Neural cell (in vitro differentiated cells): ENCODE data around the gene FKBP2. TPM values are rescaled to one million over a fixed set of nuclear protein-coding genes. Genes with fewer than 3 reads are reported as not detected.

Experiments used
- H2AFZ ChIP-seq: fragments of 200-600, 300-800 bp; sonication (generic), shearing (Covaris generic); 2 replicates; pipeline ENCODE4 v1.6.0; 2014; ENCODE audit warnings: low read depth, mild to moderate bottlenecking, antibody characterized with exemption, low read length, moderate library complexity
- H3F3A ChIP-seq: fragments of 200-600 bp; shearing (Covaris generic); 2 replicates; pipeline ENCODE4 v1.6.1; 2016; ENCODE audit warnings: mild to moderate bottlenecking, moderate library complexity, mixed read lengths, antibody characterized with exemption, low read length; ENCODE audit not compliant: insufficient read depth, poor library complexity, severe bottlenecking
- H3K27ac ChIP-seq: fragments of 200-600, 300-800 bp; sonication (generic), shearing (Covaris generic); 2 replicates; pipeline ENCODE4 v1.5.1; 2014; ENCODE audit warnings: mild to moderate bottlenecking, low read length, moderate library complexity
- H3K27me3 ChIP-seq: fragments of 300-800, 200-600 bp; sonication (generic), shearing (Covaris generic); 2 replicates; pipeline ENCODE4 v1.6.0; 2014; ENCODE audit warnings: mild to moderate bottlenecking, low read depth, low read length, moderate library complexity; ENCODE audit not compliant: insufficient read depth
- H3K36me3 ChIP-seq: fragments of 300-800, 200-600 bp; sonication (generic), shearing (Covaris generic); 2 replicates; pipeline ENCODE4 v1.5.1; 2014; ENCODE audit warnings: mild to moderate bottlenecking, antibody characterized with exemption, low read length, moderate library complexity; ENCODE audit not compliant: insufficient read depth
- H3K4me2 ChIP-seq: fragments of 300-800, 200-600 bp; sonication (generic), shearing (Covaris generic); 2 replicates; pipeline ENCODE4 v1.6.0; 2014; ENCODE audit warnings: mild to moderate bottlenecking, low read length
- H3K4me3 ChIP-seq: fragments of 300-800, 200-600 bp; sonication (generic), shearing (Covaris generic); 2 replicates; pipeline ENCODE4 v1.5.1; 2014; ENCODE audit warnings: mild to moderate bottlenecking, low read length, moderate library complexity
- H3K79me2 ChIP-seq: fragments of 200-600 bp; shearing (Covaris generic); replicated peaks from 2 replicates; pipeline ENCODE4 v1.6.0; 2014; ENCODE audit warnings: mild to moderate bottlenecking, low read length, moderate library complexity; ENCODE audit not compliant: insufficient read depth
- H3K9ac ChIP-seq: fragments of 300-800, 200-600 bp; sonication (generic), shearing (Covaris generic); 2 replicates; pipeline ENCODE4 v1.6.1; 2016; ENCODE audit warnings: mild to moderate bottlenecking, low read length, mixed read lengths
- H3K9me2 ChIP-seq: fragments of 200-600 bp; shearing (Covaris generic); 2 replicates; pipeline ENCODE4 v1.6.1; 2016; ENCODE audit warnings: mild to moderate bottlenecking, low read length, mixed read lengths; ENCODE audit not compliant: insufficient read depth
- H3K9me3 ChIP-seq: fragments of 200-600, 300-800 bp; sonication (generic), shearing (Covaris generic); 2 replicates; pipeline ENCODE4 v1.6.1; 2016; ENCODE audit warnings: mild to moderate bottlenecking, mixed run types, low read length, moderate library complexity, mixed read lengths
- H4K20me1 ChIP-seq: fragments of 200-600 bp; shearing (Covaris generic); 2 replicates; pipeline ENCODE4 v1.6.1; 2016; ENCODE audit warnings: mild to moderate bottlenecking, mixed run types; ENCODE audit not compliant: insufficient read depth
- EP300 ChIP-seq: fragments of 450-650 bp; conservative IDR thresholded peaks from 2 replicates; pipeline ENCODE4 v1.6.1; 2014; ENCODE audit warnings: antibody characterized with exemption, mild to moderate bottlenecking, moderate library complexity; ENCODE audit not compliant: poor library complexity, severe bottlenecking
- EZH2 ChIP-seq: fragments of 200-600, 300-800 bp; shearing (Covaris generic), sonication (generic); IDR thresholded peaks from 2 replicates; pipeline ENCODE4 v1.6.1; 2014; ENCODE audit warnings: antibody characterized with exemption, low read length, borderline replicate concordance, mild to moderate bottlenecking; ENCODE audit not compliant: insufficient read depth, poor library complexity, severe bottlenecking
- MXI1 ChIP-seq: fragments of 450-650 bp; conservative IDR thresholded peaks from 2 replicates; pipeline ENCODE4 v1.6.1; 2014; ENCODE audit warnings: antibody characterized with exemption, mild to moderate bottlenecking; ENCODE audit not compliant: poor library complexity, severe bottlenecking
- POLR2AphosphoS5 ChIP-seq: IDR thresholded peaks from 2 replicates; pipeline ENCODE4 v1.6.1; 2012
- RAD21 ChIP-seq: fragments of 450-650 bp; conservative IDR thresholded peaks from 2 replicates; pipeline ENCODE4 v1.6.1; 2014; ENCODE audit warnings: antibody characterized with exemption, mild to moderate bottlenecking, moderate library complexity
- SMC3 ChIP-seq: fragments of 450-650 bp; conservative IDR thresholded peaks from 2 replicates; pipeline ENCODE4 v1.6.1; 2014; ENCODE audit warnings: antibody characterized with exemption, mild to moderate bottlenecking, moderate library complexity; ENCODE audit not compliant: poor library complexity
- TAF1 ChIP-seq: IDR thresholded peaks from 2 replicates; pipeline ENCODE4 v1.6.1; 2012; ENCODE audit warnings: low read depth
- polyA plus RNA-seq: library from polyadenylated mRNA; depleted of rRNA; stranded (reverse); fragments of >200 nt; gene quantifications from 2 replicates; pipeline ENCODE4 v1.2.3, GENCODE V29; 2014
- TF ChIP-seq, protein P1 (sequence below): IDR thresholded peaks from 2 replicates; pipeline ENCODE4 v1.6.1; 2012; ENCODE audit warnings: borderline replicate concordance
- TF ChIP-seq, protein P2 (sequence below): fragments of 450-650 bp; IDR thresholded peaks from 2 replicates; pipeline ENCODE4 v1.5.1; 2014; ENCODE audit warnings: antibody characterized with exemption, mild to moderate bottlenecking, moderate library complexity; ENCODE audit not compliant: poor library complexity, severe bottlenecking

FKBP2 gene
- polyA plus RNA-seq, 1 donor from 2014 or later: 47.4 TPM

DNA sequence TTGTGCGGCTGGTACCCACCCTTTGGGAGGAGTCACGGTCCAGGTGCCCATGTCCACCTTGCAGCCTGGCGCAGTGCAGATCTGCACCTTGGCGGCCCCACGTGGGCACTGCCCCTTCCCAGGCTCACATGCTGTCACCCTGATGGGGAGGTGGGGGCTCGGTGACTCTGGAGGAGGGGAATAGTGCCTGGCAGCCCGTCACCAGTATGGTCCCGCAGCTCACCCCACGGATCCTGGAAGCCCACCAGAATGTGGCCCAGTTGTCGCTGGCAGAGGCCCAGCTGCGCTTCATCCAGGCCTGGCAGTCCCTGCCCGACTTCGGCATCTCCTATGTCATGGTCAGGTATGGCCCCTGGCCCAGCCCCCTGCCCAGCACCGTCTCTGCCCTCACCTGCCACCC lies 20.1 kb upstream of the FKBP2 start:
- H3F3A ChIP-seq: no peaks in the 10 kb centered on the region
- no peak overlapping the region for H3K9ac ChIP-seq
- H3K4me2 ChIP-seq: no peak overlapping the region
- H2AFZ ChIP-seq: no peak overlapping the region
- peaks cover 3% of the 10 kb centered on the region for H3K79me2 ChIP-seq
- H3K36me3 ChIP-seq: no peaks in the 10 kb centered on the region
- H3K27me3 ChIP-seq: no peaks in the 10 kb centered on the region
- no peaks in the 10 kb centered on the region for H3K9me2 ChIP-seq
- H3K27ac ChIP-seq: no peak overlapping the region
- H3K4me3 ChIP-seq: no peak overlapping the region
- no peaks in the 10 kb centered on the region for H4K20me1 ChIP-seq
- no peak for TF ChIP-seq MXI1
- no peak for TF ChIP-seq TAF1
- no peak for TF ChIP-seq EP300
- no peak for TF ChIP-seq RAD21
- TF ChIP-seq POLR2AphosphoS5: no peak
- TF ChIP-seq, protein P1, sequence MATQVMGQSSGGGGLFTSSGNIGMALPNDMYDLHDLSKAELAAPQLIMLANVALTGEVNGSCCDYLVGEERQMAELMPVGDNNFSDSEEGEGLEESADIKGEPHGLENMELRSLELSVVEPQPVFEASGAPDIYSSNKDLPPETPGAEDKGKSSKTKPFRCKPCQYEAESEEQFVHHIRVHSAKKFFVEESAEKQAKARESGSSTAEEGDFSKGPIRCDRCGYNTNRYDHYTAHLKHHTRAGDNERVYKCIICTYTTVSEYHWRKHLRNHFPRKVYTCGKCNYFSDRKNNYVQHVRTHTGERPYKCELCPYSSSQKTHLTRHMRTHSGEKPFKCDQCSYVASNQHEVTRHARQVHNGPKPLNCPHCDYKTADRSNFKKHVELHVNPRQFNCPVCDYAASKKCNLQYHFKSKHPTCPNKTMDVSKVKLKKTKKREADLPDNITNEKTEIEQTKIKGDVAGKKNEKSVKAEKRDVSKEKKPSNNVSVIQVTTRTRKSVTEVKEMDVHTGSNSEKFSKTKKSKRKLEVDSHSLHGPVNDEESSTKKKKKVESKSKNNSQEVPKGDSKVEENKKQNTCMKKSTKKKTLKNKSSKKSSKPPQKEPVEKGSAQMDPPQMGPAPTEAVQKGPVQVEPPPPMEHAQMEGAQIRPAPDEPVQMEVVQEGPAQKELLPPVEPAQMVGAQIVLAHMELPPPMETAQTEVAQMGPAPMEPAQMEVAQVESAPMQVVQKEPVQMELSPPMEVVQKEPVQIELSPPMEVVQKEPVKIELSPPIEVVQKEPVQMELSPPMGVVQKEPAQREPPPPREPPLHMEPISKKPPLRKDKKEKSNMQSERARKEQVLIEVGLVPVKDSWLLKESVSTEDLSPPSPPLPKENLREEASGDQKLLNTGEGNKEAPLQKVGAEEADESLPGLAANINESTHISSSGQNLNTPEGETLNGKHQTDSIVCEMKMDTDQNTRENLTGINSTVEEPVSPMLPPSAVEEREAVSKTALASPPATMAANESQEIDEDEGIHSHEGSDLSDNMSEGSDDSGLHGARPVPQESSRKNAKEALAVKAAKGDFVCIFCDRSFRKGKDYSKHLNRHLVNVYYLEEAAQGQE: no peak
- TF ChIP-seq, protein P2, sequence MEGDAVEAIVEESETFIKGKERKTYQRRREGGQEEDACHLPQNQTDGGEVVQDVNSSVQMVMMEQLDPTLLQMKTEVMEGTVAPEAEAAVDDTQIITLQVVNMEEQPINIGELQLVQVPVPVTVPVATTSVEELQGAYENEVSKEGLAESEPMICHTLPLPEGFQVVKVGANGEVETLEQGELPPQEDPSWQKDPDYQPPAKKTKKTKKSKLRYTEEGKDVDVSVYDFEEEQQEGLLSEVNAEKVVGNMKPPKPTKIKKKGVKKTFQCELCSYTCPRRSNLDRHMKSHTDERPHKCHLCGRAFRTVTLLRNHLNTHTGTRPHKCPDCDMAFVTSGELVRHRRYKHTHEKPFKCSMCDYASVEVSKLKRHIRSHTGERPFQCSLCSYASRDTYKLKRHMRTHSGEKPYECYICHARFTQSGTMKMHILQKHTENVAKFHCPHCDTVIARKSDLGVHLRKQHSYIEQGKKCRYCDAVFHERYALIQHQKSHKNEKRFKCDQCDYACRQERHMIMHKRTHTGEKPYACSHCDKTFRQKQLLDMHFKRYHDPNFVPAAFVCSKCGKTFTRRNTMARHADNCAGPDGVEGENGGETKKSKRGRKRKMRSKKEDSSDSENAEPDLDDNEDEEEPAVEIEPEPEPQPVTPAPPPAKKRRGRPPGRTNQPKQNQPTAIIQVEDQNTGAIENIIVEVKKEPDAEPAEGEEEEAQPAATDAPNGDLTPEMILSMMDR: no peak
- no peak for TF ChIP-seq SMC3
- no peak for TF ChIP-seq EZH2
- H3K9me3 ChIP-seq: no peaks in the 10 kb centered on the region

DNA sequence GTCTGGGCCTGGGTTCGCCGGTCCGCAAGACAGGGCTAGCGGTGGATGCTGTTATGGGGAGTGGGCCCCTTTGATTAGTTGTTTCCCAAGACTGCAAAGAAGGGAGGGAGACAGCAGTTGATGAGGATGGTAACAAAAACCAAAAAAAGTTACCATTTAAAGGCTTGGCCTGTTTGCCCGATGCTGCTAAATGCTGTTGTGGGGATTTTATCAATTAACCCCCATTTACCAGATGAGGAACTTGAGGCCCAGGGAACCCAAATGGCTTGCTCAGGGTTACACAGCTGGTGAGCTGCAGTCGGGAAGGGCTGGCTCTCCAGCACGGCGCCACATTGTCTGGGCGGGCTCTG lies 18.3 kb upstream of the FKBP2 start:
- no peaks in the 10 kb centered on the region for H3K36me3 ChIP-seq
- no peak overlapping the region for H3K4me2 ChIP-seq
- H3F3A ChIP-seq: no peaks in the 10 kb centered on the region
- no peaks in the 10 kb centered on the region for H4K20me1 ChIP-seq
- no peaks in the 10 kb centered on the region for H3K9me3 ChIP-seq
- H3K79me2 ChIP-seq: peaks cover 6% of the 10 kb centered on the region
- no peak overlapping the region for H3K4me3 ChIP-seq
- no peaks in the 10 kb centered on the region for H3K27me3 ChIP-seq
- TF ChIP-seq EP300: no peak
- TF ChIP-seq POLR2AphosphoS5: no peak
- no peak for TF ChIP-seq MXI1
- no peak for TF ChIP-seq SMC3
- TF ChIP-seq RAD21: no peak
- TF ChIP-seq EZH2: no peak
- TF ChIP-seq TAF1: no peak
- TF ChIP-seq, protein P2: no peak
- no peak overlapping the region for H3K9ac ChIP-seq
- H3K9me2 ChIP-seq: no peaks in the 10 kb centered on the region
- no peak overlapping the region for H2AFZ ChIP-seq
- H3K27ac ChIP-seq: no peak overlapping the region
